GM12891 (cell line): ENCODE measurements around the gene TNFAIP2.

Source experiments
- PAX5 ChIP-seq: IDR thresholded peaks from 2 replicates; pipeline ENCODE4 v1.6.1; 2011; ENCODE audit warnings: low read length, moderate library complexity, mild to moderate bottlenecking; ENCODE audit not compliant: insufficient read depth, severe bottlenecking
- POLR2A ChIP-seq: IDR thresholded peaks from 2 replicates; pipeline ENCODE4 v1.6.1; 2011; ENCODE audit warnings: low read depth, low read length, control low read depth
- POLR2AphosphoS5 ChIP-seq: IDR thresholded peaks from 2 replicates; pipeline ENCODE4 v1.6.1; 2011; ENCODE audit warnings: low read depth, low read length, control low read depth
- POU2F2 ChIP-seq: IDR thresholded peaks from 2 replicates; pipeline ENCODE4 v1.6.1; 2011; ENCODE audit warnings: low read depth, mild to moderate bottlenecking, control low read depth, low read length, moderate library complexity
- TAF1 ChIP-seq: IDR thresholded peaks from 2 replicates; pipeline ENCODE4 v1.6.1; 2011; ENCODE audit warnings: low read depth, low read length, control low read depth

DNA sequence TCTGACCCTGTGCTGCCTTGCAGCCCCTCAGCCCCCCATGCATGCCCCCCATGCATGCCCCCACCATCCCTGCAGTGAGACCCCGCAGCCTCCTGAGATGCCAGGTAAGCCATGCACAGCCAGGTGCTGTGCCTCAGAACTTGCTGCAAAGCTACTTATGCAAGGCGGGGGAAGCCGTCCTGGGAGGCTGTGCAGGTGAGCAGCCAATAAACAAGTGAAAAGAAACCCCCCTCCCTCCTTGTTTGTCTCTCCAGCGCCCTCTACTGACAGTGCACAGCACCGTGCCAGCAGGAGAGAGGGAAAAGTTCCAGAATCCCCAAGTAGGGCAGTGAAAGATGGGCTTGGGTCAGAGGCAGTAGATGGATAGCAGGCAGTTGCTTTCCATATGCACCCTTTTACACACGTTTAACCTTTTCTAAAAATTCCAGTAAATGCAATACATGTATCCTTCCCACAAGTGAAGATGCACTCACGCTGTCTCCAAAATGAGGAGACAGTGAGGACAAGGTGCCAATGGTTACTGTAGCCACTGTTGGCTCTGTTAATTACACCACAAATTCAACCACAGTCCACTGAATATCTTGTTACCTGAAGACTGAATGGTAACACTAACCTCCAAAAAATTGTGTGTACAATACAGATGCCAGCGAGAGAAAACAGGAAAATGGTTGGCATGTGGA, 18.0 kb downstream of the TNFAIP2 start:
- TF ChIP-seq POLR2AphosphoS5 = no peak
- TF ChIP-seq POLR2A = no peak
- TF ChIP-seq TAF1 = no peak
- no peak for TF ChIP-seq PAX5
- TF ChIP-seq POU2F2 = no peak
